NCI-H82 treated with DMSO at 0.1 percent for 48 hours (cell line): Measurements from ENCODE around the gene SPTY2D1.
"Not testable (repeated sequence)": the region's sequence is repeated elsewhere in the genome, so short reads cannot be mapped to it uniquely, and the experiment has no call there.

Experiments used
- DNase-seq: peaks from one replicate; lab custom pipeline; 2025; ENCODE audit not compliant: unreplicated experiment; lab: John Stamatoyannopoulos, UW

Gene SPTY2D1, protein sequence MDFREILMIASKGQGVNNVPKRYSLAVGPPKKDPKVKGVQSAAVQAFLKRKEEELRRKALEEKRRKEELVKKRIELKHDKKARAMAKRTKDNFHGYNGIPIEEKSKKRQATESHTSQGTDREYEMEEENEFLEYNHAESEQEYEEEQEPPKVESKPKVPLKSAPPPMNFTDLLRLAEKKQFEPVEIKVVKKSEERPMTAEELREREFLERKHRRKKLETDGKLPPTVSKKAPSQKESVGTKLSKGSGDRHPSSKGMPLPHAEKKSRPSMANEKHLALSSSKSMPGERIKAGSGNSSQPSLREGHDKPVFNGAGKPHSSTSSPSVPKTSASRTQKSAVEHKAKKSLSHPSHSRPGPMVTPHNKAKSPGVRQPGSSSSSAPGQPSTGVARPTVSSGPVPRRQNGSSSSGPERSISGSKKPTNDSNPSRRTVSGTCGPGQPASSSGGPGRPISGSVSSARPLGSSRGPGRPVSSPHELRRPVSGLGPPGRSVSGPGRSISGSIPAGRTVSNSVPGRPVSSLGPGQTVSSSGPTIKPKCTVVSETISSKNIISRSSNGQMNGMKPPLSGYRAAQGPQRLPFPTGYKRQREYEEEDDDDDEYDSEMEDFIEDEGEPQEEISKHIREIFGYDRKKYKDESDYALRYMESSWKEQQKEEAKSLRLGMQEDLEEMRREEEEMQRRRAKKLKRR

GRCh38 chr11:18634140-18635032 lies at the start of gene SPTY2D1:
SPTY2D1 (minus strand) TSS chr11:18634342; CDS start chr11:18634257, 85 bp downstream.
- peak; percentile 88 for DNase-seq

- no peak for DNase-seq
Measured at GRCh38 chr11:18682466-18682865, 48.3 kb upstream of the SPTY2D1 start.

DNA sequence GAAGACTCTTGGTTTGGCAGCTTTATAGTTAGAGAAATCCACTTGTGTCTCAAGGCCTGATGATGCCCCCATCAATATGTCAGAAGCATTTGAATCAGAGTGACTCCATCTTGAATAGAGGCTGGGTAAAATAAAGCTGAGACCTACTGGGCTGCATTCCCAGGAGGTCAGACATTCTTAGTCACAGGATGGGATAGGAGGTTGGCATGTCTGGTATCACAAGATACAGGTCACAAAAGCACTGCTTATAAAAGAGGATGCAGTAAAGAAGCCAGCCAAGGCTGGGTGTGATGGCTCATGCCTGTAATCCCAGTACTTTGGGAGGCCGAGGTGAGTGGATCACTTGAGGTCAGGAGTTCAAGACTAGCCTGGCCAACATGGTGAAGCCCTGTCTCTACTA lies 47.8 kb upstream of the SPTY2D1 start:
- not testable (repeated sequence) for DNase-seq

GRCh38 chr11:18677560-18677959 lies 43.4 kb upstream of the SPTY2D1 start:
- DNase-seq: no peak

DNA sequence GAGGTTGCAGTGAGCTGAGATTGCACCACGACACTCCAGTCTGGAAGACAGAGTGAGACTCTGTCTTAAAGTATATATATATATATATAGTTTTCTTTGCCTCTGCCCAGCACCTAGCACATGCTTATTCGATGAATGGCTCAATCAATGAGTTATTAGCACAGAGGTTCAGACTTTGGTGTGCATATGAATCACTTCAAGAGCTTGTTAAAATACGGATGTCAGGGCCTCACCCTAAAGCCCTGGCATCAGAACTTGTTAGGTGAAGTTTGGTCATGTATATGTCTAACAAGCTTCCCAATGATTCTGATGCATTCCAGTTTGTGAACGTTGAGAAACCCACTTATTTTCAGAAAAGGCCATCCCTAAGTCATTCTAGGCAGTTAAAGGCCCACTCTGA lies 42.7 kb upstream of the SPTY2D1 start:
- DNase-seq: no peak

- DNase-seq: not testable (repeated sequence)
Measured at GRCh38 chr11:18672209-18672608, 38.1 kb upstream of the SPTY2D1 start.

DNA sequence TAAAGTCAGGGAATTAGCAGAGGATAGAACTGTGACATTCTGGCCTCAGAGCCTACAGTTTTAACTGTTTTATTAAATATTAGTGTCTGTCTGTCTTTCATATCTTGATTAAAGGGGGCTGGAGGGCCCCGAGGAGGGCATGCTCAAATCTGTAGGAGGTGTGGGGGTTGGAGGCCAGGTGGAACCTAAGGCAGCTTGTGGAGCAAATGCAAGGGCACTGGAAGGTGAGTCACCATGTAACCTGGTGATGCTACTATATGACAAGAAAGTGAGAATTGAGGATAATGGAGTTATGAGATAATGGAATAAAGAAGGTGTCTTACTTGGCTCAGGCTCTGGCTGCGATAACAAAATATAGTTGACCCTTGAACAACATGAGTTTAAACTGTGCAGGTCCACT lies 37.1 kb upstream of the SPTY2D1 start:
- DNase-seq: no peak

DNA sequence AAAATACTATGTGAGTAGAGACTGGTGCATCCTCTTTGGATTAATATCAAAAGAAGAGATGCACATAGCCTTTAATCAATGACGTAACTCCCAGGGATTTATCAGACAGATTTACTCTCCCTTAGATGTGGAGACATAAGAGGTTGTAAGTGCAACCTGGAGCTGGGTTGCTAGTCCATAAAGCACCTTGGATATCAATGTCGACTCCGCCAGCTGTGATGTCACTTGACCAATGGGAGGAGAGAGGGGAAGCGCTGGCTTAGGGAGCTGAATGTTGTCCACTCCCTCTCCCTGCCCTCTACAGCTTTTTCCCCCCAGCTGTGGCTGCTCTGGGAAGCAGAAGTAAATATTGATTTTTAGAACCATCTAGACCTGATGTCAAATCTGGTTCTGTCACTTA lies 35.6 kb upstream of the SPTY2D1 start:
- DNase-seq: peak; percentile 2

GRCh38 chr11:18669219-18669596 lies 35.1 kb upstream of the SPTY2D1 start:
- DNase-seq: no peak

- DNase-seq: no peak
Measured at GRCh38 chr11:18668131-18668530, 34.0 kb upstream of the SPTY2D1 start.

GRCh38 chr11:18665353-18665872 lies 31.3 kb upstream of the SPTY2D1 start:
- not testable (repeated sequence) for DNase-seq

DNA sequence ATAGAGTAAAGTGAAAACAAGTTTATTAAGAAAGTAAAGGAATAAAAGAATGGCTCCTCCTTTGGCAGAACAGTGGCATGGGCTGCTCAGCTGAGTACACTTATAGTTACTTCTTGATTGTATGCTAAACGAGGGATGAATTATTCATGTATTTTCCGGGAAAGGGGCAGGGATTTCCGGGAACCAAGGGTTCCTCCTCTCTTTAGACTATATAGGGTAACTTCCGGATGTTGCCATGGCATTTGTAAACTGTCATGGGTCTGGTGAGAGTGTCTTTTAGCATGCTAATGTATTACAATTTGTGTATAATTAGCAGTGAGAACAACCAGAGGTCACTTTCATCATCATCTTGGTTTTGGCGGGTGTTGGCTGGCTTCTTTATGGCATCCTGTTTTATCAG lies 23.5 kb upstream of the SPTY2D1 start:
- DNase-seq: no peak

GRCh38 chr11:18650859-18651557 lies 16.9 kb upstream of the SPTY2D1 start:
- peak; percentile 39 for DNase-seq

GRCh38 chr11:18650353-18650752 lies 16.2 kb upstream of the SPTY2D1 start:
- DNase-seq: no peak

DNA sequence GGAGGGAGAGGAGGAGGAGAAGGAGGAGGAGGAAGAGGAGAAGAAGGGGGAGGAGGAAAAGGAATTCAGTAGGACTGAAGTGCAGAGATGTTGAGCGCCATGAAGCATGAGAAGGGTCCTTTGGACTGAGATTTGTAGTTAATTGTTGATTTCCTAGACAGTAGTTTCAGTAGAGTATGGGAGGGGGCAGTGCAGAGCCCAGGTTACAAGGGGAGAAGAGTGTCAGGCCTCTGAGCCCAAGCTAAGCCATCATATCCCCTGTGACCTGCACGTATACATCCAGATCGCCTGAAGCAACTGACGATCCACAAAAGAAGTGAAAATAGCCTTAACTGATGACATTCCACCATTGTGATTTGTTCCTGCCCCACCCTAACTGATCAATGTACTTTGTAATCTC lies 8.9 kb upstream of the SPTY2D1 start:
- not testable (repeated sequence) for DNase-seq

DNA sequence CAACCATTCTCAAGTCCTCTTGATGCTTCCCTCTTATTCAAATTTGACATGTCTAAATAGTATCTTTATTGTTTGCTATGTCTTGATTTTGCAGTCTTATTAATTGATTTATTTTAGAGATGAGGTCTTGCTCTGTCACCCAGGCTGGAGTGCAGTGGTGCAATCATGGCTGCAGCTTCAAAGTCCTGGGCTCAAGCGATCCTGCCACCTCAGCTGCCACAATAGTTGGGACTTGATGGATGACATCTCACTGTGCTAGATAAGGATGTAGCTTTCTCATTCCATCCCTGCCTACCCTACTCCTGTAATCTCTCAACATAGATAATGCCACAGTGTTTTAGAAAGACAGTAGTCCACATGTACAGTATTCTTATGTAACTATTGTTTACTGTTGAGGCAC lies 7.5 kb upstream of the SPTY2D1 start:
- DNase-seq: no peak

DNA sequence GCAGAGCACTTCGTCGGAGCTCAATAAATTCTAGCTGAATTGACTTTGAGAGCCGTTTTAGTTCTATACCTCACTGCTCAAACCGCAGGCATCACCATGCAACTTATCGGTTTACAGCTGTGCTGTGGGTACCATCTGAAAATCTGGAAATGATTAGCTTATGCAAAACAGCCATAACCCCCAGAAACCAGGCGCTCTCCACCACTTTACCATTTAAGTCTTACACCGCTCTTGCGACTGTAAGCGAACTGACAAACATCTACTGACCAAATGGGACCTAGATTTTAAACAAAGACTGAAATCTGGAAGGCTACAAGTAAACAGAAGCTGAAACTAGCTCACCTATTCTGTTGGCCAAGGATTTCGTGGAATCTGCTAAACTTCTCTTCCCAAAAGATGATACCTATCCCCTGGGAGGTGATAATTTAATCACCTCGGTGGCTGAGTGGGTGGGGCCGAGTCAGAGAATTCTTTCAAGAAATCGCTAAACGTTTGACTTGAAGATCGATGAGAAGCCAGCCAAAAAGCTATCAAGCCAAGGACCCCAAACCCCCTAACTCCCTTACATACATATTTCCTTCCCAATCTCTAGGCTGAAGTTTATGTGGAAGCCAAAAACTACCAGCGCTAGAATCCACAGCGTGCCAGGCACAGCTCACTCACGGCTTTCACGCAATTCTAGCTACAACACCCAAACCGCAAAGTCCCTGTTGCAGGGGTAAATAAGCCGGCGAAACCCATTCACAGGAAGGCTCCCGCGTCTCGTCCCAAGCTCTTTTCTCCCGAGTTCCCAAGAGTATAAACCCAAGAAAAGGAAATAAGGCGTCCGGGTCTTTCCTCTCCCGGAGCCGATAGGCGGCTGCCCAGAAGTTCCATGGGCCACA lies 644 bp downstream of the SPTY2D1 start:
- DNase-seq: no peak

GRCh38 chr11:18632841-18633240 lies 1.3 kb downstream of the SPTY2D1 start:
- no peak for DNase-seq

GRCh38 chr11:18624161-18624560 lies 10.0 kb downstream of the SPTY2D1 start:
- DNase-seq: no peak

- DNase-seq: no peak
Measured at GRCh38 chr11:18623707-18624106, 10.4 kb downstream of the SPTY2D1 start.
